ENCODE results near the gene TMEM123.
"Not testable (repeated sequence)": the region's sequence is repeated elsewhere in the genome, so short reads cannot be mapped to it uniquely, and the experiment has no call there.

The TMEM123 gene

GRCh38 chr11:102390667-102391465 lies 61.7 kb downstream of the TMEM123 start:
- Mint-ChIP-seq H3K27ac (no peak overlapping the region), H3K9me3 (peaks cover 10% of the 10 kb centered on the region), H3K4me1 (ENCODE audit: low read depth) (peaks cover 43% of the 10 kb centered on the region), H3K27me3 (no peaks in the 10 kb centered on the region), H3K36me3 (ENCODE audit: low read depth) (peaks cover 69% of the 10 kb centered on the region), H3K4me3 (no peak overlapping the region)

GRCh38 chr11:102389253-102389652 lies 63.3 kb downstream of the TMEM123 start:
- H3K4me1 Mint-ChIP-seq (ENCODE audit: low read depth) = peaks cover 43% of the 10 kb centered on the region
- H3K27ac Mint-ChIP-seq = peak overlapping the region; percentile 63
- peaks cover 10% of the 10 kb centered on the region for H3K9me3 Mint-ChIP-seq
- H3K4me3 Mint-ChIP-seq = no peak overlapping the region
- no peaks in the 10 kb centered on the region for H3K27me3 Mint-ChIP-seq
- peaks cover 63% of the 10 kb centered on the region for H3K36me3 Mint-ChIP-seq (ENCODE audit: low read depth)

- Mint-ChIP-seq H3K4me1 (ENCODE audit: low read depth) (peaks cover 32% of the 10 kb centered on the region), H3K36me3 (ENCODE audit: low read depth) (peaks cover 57% of the 10 kb centered on the region), H3K27me3 (no peaks in the 10 kb centered on the region), H3K4me3 (no peak overlapping the region), H3K27ac (no peak overlapping the region), H3K9me3 (peaks cover 10% of the 10 kb centered on the region)
These were observed 65.4 kb downstream of the TMEM123 start for GRCh38 chr11:102387043-102387781.

GRCh38 chr11:102386136-102386734 lies 66.3 kb downstream of the TMEM123 start:
- no peak overlapping the region for H3K4me3 Mint-ChIP-seq
- H3K27ac Mint-ChIP-seq = no peak overlapping the region
- no peaks in the 10 kb centered on the region for H3K27me3 Mint-ChIP-seq
- peaks cover 63% of the 10 kb centered on the region for H3K36me3 Mint-ChIP-seq (ENCODE audit: low read depth)
- peaks cover 10% of the 10 kb centered on the region for H3K9me3 Mint-ChIP-seq
- peaks cover 36% of the 10 kb centered on the region for H3K4me1 Mint-ChIP-seq (ENCODE audit: low read depth)

- peaks cover 10% of the 10 kb centered on the region for H3K9me3 Mint-ChIP-seq
- no peak overlapping the region for H3K4me3 Mint-ChIP-seq
- H3K27ac Mint-ChIP-seq = no peak overlapping the region
- peaks cover 30% of the 10 kb centered on the region for H3K4me1 Mint-ChIP-seq (ENCODE audit: low read depth)
- no peaks in the 10 kb centered on the region for H3K27me3 Mint-ChIP-seq
- peaks cover 66% of the 10 kb centered on the region for H3K36me3 Mint-ChIP-seq (ENCODE audit: low read depth)
These were observed 67.2 kb downstream of the TMEM123 start for GRCh38 chr11:102385085-102386007.

- no peak overlapping the region for H3K27ac Mint-ChIP-seq
- peaks cover 8% of the 10 kb centered on the region for H3K9me3 Mint-ChIP-seq
- H3K36me3 Mint-ChIP-seq (ENCODE audit: low read depth) = peaks cover 70% of the 10 kb centered on the region
These were observed 68.0 kb downstream of the TMEM123 start for GRCh38 chr11:102384419-102385079.

GRCh38 chr11:102383839-102384238 lies 68.7 kb downstream of the TMEM123 start:
- H3K4me1 Mint-ChIP-seq (ENCODE audit: low read depth) = peaks cover 22% of the 10 kb centered on the region
- H3K4me3 Mint-ChIP-seq = no peak overlapping the region
- H3K9me3 Mint-ChIP-seq = peaks cover under 1% of the 10 kb centered on the region
- H3K27ac Mint-ChIP-seq = no peak overlapping the region
- H3K36me3 Mint-ChIP-seq (ENCODE audit: low read depth) = peaks cover 70% of the 10 kb centered on the region
- H3K27me3 Mint-ChIP-seq = no peaks in the 10 kb centered on the region

More at GRCh38 chr11:102384419-102385079, 68.0 kb downstream of the TMEM123 start:
- Mint-ChIP-seq H3K4me3 (no peak overlapping the region), H3K4me1 (ENCODE audit: low read depth) (peaks cover 27% of the 10 kb centered on the region), H3K27me3 (no peaks in the 10 kb centered on the region)

GRCh38 chr11:102382384-102382783 lies 70.2 kb downstream of the TMEM123 start:
- no peaks in the 10 kb centered on the region for H3K27me3 Mint-ChIP-seq
- peaks cover 73% of the 10 kb centered on the region for H3K36me3 Mint-ChIP-seq (ENCODE audit: low read depth)
- H3K4me3 Mint-ChIP-seq = no peak overlapping the region
- no peak overlapping the region for H3K27ac Mint-ChIP-seq
- peaks cover 27% of the 10 kb centered on the region for H3K4me1 Mint-ChIP-seq (ENCODE audit: low read depth)
- no peaks in the 10 kb centered on the region for H3K9me3 Mint-ChIP-seq

- H3K27ac Mint-ChIP-seq = no peak overlapping the region
- peaks cover 24% of the 10 kb centered on the region for H3K4me1 Mint-ChIP-seq (ENCODE audit: low read depth)
- H3K4me3 Mint-ChIP-seq = no peak overlapping the region
- no peaks in the 10 kb centered on the region for H3K27me3 Mint-ChIP-seq
- H3K9me3 Mint-ChIP-seq = no peaks in the 10 kb centered on the region
- H3K36me3 Mint-ChIP-seq (ENCODE audit: low read depth) = peaks cover 73% of the 10 kb centered on the region
These were observed 73.7 kb downstream of the TMEM123 start for GRCh38 chr11:102378818-102379217.

- H3K27ac Mint-ChIP-seq = no peak overlapping the region
- no peak overlapping the region for H3K4me3 Mint-ChIP-seq
- H3K4me1 Mint-ChIP-seq (ENCODE audit: low read depth) = peaks cover 24% of the 10 kb centered on the region
- no peaks in the 10 kb centered on the region for H3K9me3 Mint-ChIP-seq
- H3K27me3 Mint-ChIP-seq = no peaks in the 10 kb centered on the region
- H3K36me3 Mint-ChIP-seq (ENCODE audit: low read depth) = peaks cover 69% of the 10 kb centered on the region
These were observed 74.7 kb downstream of the TMEM123 start for GRCh38 chr11:102377891-102378290.

- H3K9me3 Mint-ChIP-seq = no peaks in the 10 kb centered on the region
- no peak overlapping the region for H3K4me3 Mint-ChIP-seq
- peaks cover 65% of the 10 kb centered on the region for H3K36me3 Mint-ChIP-seq (ENCODE audit: low read depth)
These were observed 76.7 kb downstream of the TMEM123 start for GRCh38 chr11:102375720-102376399.

GRCh38 chr11:102374633-102375424 lies 77.7 kb downstream of the TMEM123 start:
- not testable (repeated sequence) for H3K9me3 Mint-ChIP-seq, H3K27ac Mint-ChIP-seq, H3K27me3 Mint-ChIP-seq, H3K4me3 Mint-ChIP-seq
- H3K36me3 Mint-ChIP-seq (ENCODE audit: low read depth) = peaks cover 55% of the 10 kb centered on the region
- H3K4me1 Mint-ChIP-seq (ENCODE audit: low read depth) = peaks cover 25% of the 10 kb centered on the region

More at GRCh38 chr11:102375720-102376399, 76.7 kb downstream of the TMEM123 start:
- H3K27me3 Mint-ChIP-seq = no peaks in the 10 kb centered on the region
- H3K27ac Mint-ChIP-seq = no peak overlapping the region
- peaks cover 25% of the 10 kb centered on the region for H3K4me1 Mint-ChIP-seq (ENCODE audit: low read depth)

GRCh38 chr11:102368472-102368871 lies 84.1 kb downstream of the TMEM123 start:
- peaks cover 21% of the 10 kb centered on the region for H3K4me1 Mint-ChIP-seq (ENCODE audit: low read depth)
- H3K27ac Mint-ChIP-seq = peak overlapping the region; percentile 22
- H3K9me3 Mint-ChIP-seq = no peaks in the 10 kb centered on the region
- peaks cover 53% of the 10 kb centered on the region for H3K36me3 Mint-ChIP-seq (ENCODE audit: low read depth)
- H3K4me3 Mint-ChIP-seq = no peak overlapping the region
- no peaks in the 10 kb centered on the region for H3K27me3 Mint-ChIP-seq

Data from stimulated activated naive CD8-positive, alpha-beta T cell treated with anti-CD3 and anti-CD28 coated beads, Interleukin-15, Interleukin-2, amounts not matched to agents 100 ng/mL and 50 ng/mL, for 24 hours (primary cell).